MM.1S (cell line): ENCODE results near the gene FAM120A.
A peak's percentile ranks its signal among the peaks of the same experiment; 100 is the strongest.

Source experiments
- DNase-seq: peaks from one replicate; pipeline ENCODE4 v3.0.0-alpha.2; 2015
- H2AFZ ChIP-seq: fragments of 300-600 bp; sonication (generic); 2 replicates; pipeline ENCODE4 v1.6.0; 2016; ENCODE audit warnings: antibody characterized with exemption, low read length
- H3F3A ChIP-seq: fragments of 300-600 bp; sonication (generic); 2 replicates; pipeline ENCODE4 v1.6.1; 2016; ENCODE audit warnings: mild to moderate bottlenecking, antibody characterized with exemption, low read length, moderate library complexity, mixed read lengths; ENCODE audit not compliant: insufficient read depth
- H3K27ac ChIP-seq: fragments of 300-600 bp; sonication (generic); 2 replicates; pipeline ENCODE4 v1.5.1; 2016; ENCODE audit warnings: mild to moderate bottlenecking, low read length
- H3K27me3 ChIP-seq: fragments of 300-600 bp; sonication (generic); replicated peaks from 2 replicates; pipeline ENCODE4 v1.6.0; 2016; ENCODE audit warnings: low read length; ENCODE audit not compliant: insufficient read depth
- H3K36me3 ChIP-seq: fragments of 300-600 bp; sonication (generic); replicated peaks from 2 replicates; pipeline ENCODE4 v1.6.1; 2016; ENCODE audit warnings: mild to moderate bottlenecking, low read length, mixed read lengths; ENCODE audit not compliant: insufficient read depth
- H3K4me1 ChIP-seq: fragments of 300-600 bp; sonication (generic); 2 replicates; pipeline ENCODE4 v1.6.1; 2016; ENCODE audit warnings: low read length, mixed read lengths
- H3K4me2 ChIP-seq: fragments of 300-600 bp; sonication (generic); 2 replicates; pipeline ENCODE4 v1.6.0; 2016; ENCODE audit warnings: low read depth, low read length
- H3K4me3 ChIP-seq: fragments of 300-600 bp; sonication (generic); 2 replicates; pipeline ENCODE4 v1.5.1; 2016; ENCODE audit warnings: low read length, mixed read lengths
- H3K79me2 ChIP-seq: fragments of 300-600 bp; sonication (generic); 2 replicates; pipeline ENCODE4 v1.6.1; 2016; ENCODE audit warnings: mixed run types, low read length, mixed read lengths
- H3K9ac ChIP-seq: fragments of 300-600 bp; sonication (generic); 2 replicates; pipeline ENCODE4 v1.6.1; 2016; ENCODE audit warnings: low read length, mixed read lengths
- H3K9me2 ChIP-seq: fragments of 300-600 bp; sonication (generic); replicated peaks from 2 replicates; pipeline ENCODE4 v1.6.1; 2016; ENCODE audit warnings: mild to moderate bottlenecking, low read length, mixed read lengths; ENCODE audit not compliant: insufficient read depth
- H3K9me3 ChIP-seq: fragments of 300-600 bp; sonication (generic); replicated peaks from 2 replicates; pipeline ENCODE4 v1.6.1; 2016; ENCODE audit warnings: mild to moderate bottlenecking, low read length, mixed read lengths; ENCODE audit not compliant: insufficient read depth
- H4K20me1 ChIP-seq: fragments of 300-600 bp; sonication (generic); 2 replicates; pipeline ENCODE4 v1.6.1; 2016; ENCODE audit warnings: mild to moderate bottlenecking, low read length, moderate library complexity, mixed read lengths; ENCODE audit not compliant: insufficient read depth
- CTCF ChIP-seq: fragments of 300-600 bp; sonication (generic); IDR thresholded peaks from 2 replicates; pipeline ENCODE4 v1.5.1; 2016; ENCODE audit warnings: antibody characterized with exemption, low read length, mixed read lengths
- EZH2 ChIP-seq: fragments of 300-600 bp; sonication (generic); optimal IDR thresholded peaks from 2 replicates; pipeline ENCODE3; 2017; ENCODE audit warnings: low read depth, mild to moderate bottlenecking, antibody characterized with exemption, low read length, mixed read lengths
- EZH2phosphoT487 ChIP-seq: fragments of 300-600 bp; sonication (generic); IDR thresholded peaks from 2 replicates; pipeline ENCODE4 v1.6.1; 2018; ENCODE audit warnings: antibody characterized with exemption, low read length

The FAM120A gene

GRCh38 chr9:93565089-93565488 lies 113.6 kb downstream of the FAM120A start:
- peaks cover 14% of the 10 kb centered on the region for H3F3A ChIP-seq
- no peak for TF ChIP-seq EZH2
- TF ChIP-seq EZH2phosphoT487, result no peak
- no peak for TF ChIP-seq CTCF
- peaks cover 4% of the 10 kb centered on the region; the same call in 1 of the 2 replicates for H3K36me3 ChIP-seq
- H3K4me3 ChIP-seq, result no peak overlapping the region
- no peaks in the 10 kb centered on the region for H3K79me2 ChIP-seq
- H3K9ac ChIP-seq, result no peak overlapping the region
- H3K27me3 ChIP-seq, result no peaks in the 10 kb centered on the region
- no peaks in the 10 kb centered on the region for H4K20me1 ChIP-seq
- DNase-seq, result no peak
- H3K27ac ChIP-seq, result no peak overlapping the region
- no peaks in the 10 kb centered on the region for H3K4me1 ChIP-seq
- no peak overlapping the region for H2AFZ ChIP-seq
- no peak overlapping the region for H3K4me2 ChIP-seq
- no peaks in the 10 kb centered on the region for H3K9me3 ChIP-seq
- no peaks in the 10 kb centered on the region for H3K9me2 ChIP-seq

GRCh38 chr9:93566408-93567270 lies 115.2 kb downstream of the FAM120A start:
- TF ChIP-seq EZH2 (no peak), CTCF (peak; percentile 88)
- peak overlapping the region; percentile 90 for H3K9ac ChIP-seq
- peak overlapping the region; percentile 84 for H2AFZ ChIP-seq
- no peaks in the 10 kb centered on the region for H3K9me3 ChIP-seq
- peak overlapping the region; percentile 96 for H3K4me2 ChIP-seq
- H4K20me1 ChIP-seq, result no peaks in the 10 kb centered on the region
- no peaks in the 10 kb centered on the region for H3K27me3 ChIP-seq
- no peaks in the 10 kb centered on the region for H3K9me2 ChIP-seq
- peak overlapping the region; percentile 75 for H3K4me3 ChIP-seq
- peak; percentile 97 for DNase-seq
- peaks cover 4% of the 10 kb centered on the region; the same call in 1 of the 2 replicates for H3K36me3 ChIP-seq
- H3F3A ChIP-seq, result peaks cover 14% of the 10 kb centered on the region
- H3K27ac ChIP-seq, result peak overlapping the region; percentile 64; the same call in 1 of the 2 replicates
- no peaks in the 10 kb centered on the region for H3K4me1 ChIP-seq
- H3K79me2 ChIP-seq, result no peaks in the 10 kb centered on the region

GRCh38 chr9:93567271-93567959 lies 115.9 kb downstream of the FAM120A start:
- no peaks in the 10 kb centered on the region for H3K4me1 ChIP-seq
- TF ChIP-seq EZH2, result no peak
- no peak for TF ChIP-seq EZH2phosphoT487
- no peak for TF ChIP-seq CTCF
- no peaks in the 10 kb centered on the region for H3K27me3 ChIP-seq
- H3F3A ChIP-seq, result peaks cover 14% of the 10 kb centered on the region
- H3K9me3 ChIP-seq, result no peaks in the 10 kb centered on the region
- H3K27ac ChIP-seq, result peak overlapping the region; percentile 64; the same call in 1 of the 2 replicates
- DNase-seq, result no peak
- no peaks in the 10 kb centered on the region for H3K9me2 ChIP-seq
- H3K9ac ChIP-seq, result peak overlapping the region; percentile 90
- no peaks in the 10 kb centered on the region; the same call in 1 of the 2 replicates for H3K36me3 ChIP-seq
- peak overlapping the region; percentile 84 for H2AFZ ChIP-seq
- no peaks in the 10 kb centered on the region for H3K79me2 ChIP-seq
- H4K20me1 ChIP-seq, result no peaks in the 10 kb centered on the region
- peak overlapping the region; percentile 75 for H3K4me3 ChIP-seq
- H3K4me2 ChIP-seq, result peak overlapping the region; percentile 96
